Measurements from ENCODE around the gene ZACN. TPM values are rescaled to one million over a fixed set of nuclear protein-coding genes. Genes with fewer than 3 reads are reported as not detected.

Gene ZACN
- polyA plus RNA-seq, 3 donors: 13.4 to 30.9 (median 27.1) TPM

- DNase-seq: no peak
Observed at GRCh38 chr17:76079956-76080767, 1.2 kb downstream of the ZACN start.

GRCh38 chr17:76080768-76081287, 1.8 kb downstream of the ZACN start:
- no peak for DNase-seq

- no peak for DNase-seq
Observed at GRCh38 chr17:76081295-76082210, 2.6 kb downstream of the ZACN start.

- DNase-seq: no peak
Observed at GRCh38 chr17:76082326-76083251, 3.6 kb downstream of the ZACN start.

GRCh38 chr17:76083536-76084182, 4.7 kb downstream of the ZACN start:
- no peak for DNase-seq

GRCh38 chr17:76085066-76085730, 6.2 kb downstream of the ZACN start:
- no peak for DNase-seq

GRCh38 chr17:76085731-76086366, 6.9 kb downstream of the ZACN start:
- no peak for DNase-seq

GRCh38 chr17:76086384-76086783, 7.4 kb downstream of the ZACN start:
- no peak for DNase-seq

- no peak for DNase-seq
Observed at GRCh38 chr17:76087531-76087930, 8.5 kb downstream of the ZACN start.

GRCh38 chr17:76088041-76088867, 9.3 kb downstream of the ZACN start:
- DNase-seq: no peak

GRCh38 chr17:76088868-76089576, 10.0 kb downstream of the ZACN start:
- DNase-seq: no peak

GRCh38 chr17:76089680-76090516, 10.9 kb downstream of the ZACN start:
- no peak for DNase-seq

GRCh38 chr17:76090517-76091129, 11.6 kb downstream of the ZACN start:
- no peak for DNase-seq

- DNase-seq: no peak
Observed at GRCh38 chr17:76091526-76092286, 12.7 kb downstream of the ZACN start.

- DNase-seq: no peak
Observed at GRCh38 chr17:76092526-76093413, 13.8 kb downstream of the ZACN start.

Data from renal pelvis (tissue), 4 donors.